GM18508 (cell line): Measurements from ENCODE around the gene TCEAL4.

ENCODE experiments used
- ATAC-seq: cut with Tn5 transposase; IDR thresholded peaks from one replicate; pipeline ENCODE4 v1.9.1; 2021; ENCODE audit warnings: moderate number of reproducible peaks; ENCODE audit not compliant: insufficient read depth, unreplicated experiment

Gene TCEAL4

GRCh38 chrX:103585411-103586313 is at the start of gene TCEAL4:
TSS of gene TCEAL4 (plus strand) at chrX:103585515. CDS start at chrX:103586676, 1,161 bp downstream.
- ATAC-seq, result no peak

GRCh38 chrX:103536071-103536470 is 49.2 kb upstream of the TCEAL4 start:
- no peak for ATAC-seq

DNA sequence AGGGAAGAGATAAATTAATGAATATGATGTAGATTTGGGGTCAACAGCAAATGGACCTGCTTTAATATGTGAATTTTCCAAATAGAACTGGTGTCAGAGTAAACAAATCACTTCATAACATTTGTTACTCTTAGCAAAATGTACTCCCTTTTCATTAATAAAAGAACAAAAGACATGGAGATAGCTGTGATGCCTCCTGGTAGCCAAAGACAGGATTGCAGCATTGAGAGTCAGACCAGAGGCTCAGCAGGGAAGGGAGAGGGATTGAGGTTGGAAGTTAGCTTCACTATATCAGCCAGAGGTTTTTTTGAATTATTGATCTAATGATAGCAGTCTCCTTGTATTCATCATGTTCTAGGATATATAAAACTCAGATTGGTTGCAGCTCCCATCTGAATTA is 48.6 kb upstream of the TCEAL4 start:
- ATAC-seq, result no peak

GRCh38 chrX:103537871-103538387 is 47.4 kb upstream of the TCEAL4 start:
- ATAC-seq, result no peak

DNA sequence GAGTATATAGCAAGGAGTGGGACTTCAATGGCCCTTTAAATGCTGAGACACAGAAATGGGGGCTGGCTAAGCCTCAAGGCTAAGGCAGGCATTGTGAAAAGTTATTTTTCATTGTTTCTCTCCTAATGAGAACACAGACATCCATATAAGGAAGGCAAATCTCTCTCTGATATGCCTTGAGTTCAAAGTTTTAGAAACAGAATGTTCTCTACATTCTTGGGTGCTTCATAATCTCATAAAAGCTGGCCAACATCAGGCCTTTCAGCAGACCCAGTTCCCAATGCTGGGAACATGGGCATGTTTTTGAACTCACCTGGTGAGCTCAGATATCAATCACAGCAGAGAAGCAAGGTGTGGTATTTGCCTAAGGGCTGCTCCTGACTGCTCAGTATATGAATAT is 46.6 kb upstream of the TCEAL4 start:
- ATAC-seq, result no peak

DNA sequence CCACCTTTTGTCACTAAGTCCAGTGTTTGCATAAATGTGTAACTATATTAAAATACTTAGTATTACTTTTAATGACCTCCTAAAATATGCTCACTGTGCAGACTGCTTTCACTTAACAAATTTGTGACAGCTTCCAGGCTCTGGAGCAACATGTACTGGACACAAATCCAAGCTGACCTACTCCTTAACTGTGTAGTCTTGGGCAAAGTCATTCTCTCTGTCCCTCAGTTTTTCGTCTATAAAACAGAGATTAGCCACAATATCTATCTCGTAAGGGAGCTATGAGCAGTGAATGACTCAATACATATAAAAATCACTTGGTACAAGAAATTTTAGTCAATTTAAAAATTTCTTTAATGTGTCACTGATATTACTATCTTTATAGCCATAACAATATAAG is 45.6 kb upstream of the TCEAL4 start:
- no peak for ATAC-seq

DNA sequence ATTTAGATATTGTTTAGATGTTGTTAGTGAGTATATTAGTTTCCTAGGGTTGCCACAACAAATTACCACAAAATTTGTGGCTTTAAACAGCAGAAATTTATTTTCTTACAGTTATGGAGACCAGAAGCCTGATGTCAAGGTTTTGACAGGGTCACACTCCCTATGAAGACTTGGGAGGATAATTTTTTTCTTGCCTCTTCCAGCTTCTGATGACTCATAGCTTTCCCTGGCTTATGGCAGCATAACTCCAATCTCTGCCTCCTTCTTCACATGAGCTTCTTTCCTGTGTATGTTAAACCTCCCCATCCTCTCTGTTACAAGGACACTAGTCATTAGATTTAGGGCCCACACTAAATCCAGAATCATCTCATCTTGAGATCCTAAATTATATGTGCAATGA is 45.2 kb upstream of the TCEAL4 start:
- ATAC-seq, result no peak

DNA sequence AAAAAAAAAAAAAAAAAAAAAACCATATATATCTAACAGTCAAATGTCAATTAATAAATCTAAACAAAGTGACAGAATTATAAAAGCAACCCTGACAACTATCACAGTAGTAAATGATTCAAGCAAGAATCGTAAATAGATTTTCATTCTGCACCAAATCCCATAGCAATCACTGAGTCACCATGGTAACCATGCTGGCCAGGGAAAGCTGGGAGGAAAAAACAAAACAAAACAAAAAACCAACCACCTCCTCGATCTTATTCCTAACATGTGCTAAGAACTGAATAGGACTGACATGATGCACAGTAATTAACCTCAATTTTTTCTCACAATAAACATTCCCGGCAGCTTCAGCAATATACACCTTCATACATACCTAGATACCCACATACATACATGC is 35.4 kb upstream of the TCEAL4 start:
- ATAC-seq, result no peak

- no peak for ATAC-seq
Measured at GRCh38 chrX:103550415-103551051, 34.8 kb upstream of the TCEAL4 start.

DNA sequence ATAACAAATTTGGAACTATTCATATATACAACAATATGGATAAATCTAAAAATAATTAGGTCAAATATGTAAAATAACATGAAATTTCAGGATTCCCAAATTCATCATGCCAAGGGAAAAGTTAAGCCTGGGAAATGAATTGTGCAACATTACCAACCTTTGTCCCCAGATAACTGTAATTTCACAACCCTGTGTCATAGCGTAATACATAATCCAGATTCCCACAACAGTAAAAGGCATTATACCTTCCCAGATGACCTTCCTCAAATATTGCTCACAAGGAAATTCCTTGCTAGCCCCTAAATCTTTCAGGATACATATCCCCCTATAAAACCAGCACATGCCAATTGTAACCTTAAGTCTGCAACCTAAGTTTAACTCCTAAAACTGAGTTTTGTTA is 33.1 kb upstream of the TCEAL4 start:
- no peak for ATAC-seq

- ATAC-seq, result peak; percentile 66
Measured at GRCh38 chrX:103554687-103555424, 30.5 kb upstream of the TCEAL4 start.

DNA sequence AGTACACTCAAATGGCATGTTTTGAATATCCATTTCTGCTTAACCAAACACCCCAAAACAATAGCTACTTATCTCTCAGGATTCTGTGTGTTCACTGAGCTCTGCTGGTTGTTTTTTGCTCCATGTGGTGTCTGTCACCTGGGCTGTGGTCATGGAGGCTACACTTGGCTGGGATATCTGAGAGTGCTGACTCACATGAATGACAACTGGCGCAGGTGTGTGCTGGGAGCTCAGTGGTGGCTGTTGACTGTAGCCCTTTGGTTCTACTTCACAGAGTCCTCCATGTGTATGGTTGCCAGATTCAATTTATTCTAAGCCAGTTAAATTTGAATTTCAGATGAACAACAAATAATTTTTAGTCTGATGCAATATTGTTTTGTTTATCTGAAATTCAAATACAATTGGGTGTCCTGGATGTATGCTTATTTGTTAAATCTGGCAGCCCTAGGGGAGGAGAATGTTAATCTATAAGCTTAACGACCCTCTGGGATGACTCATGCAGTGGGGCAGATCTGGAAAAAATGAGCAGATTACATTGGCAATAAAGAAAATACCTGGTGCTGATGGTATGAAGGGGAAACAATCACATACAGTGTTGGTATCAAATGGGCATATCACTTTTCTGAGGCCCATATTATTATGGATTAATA is 28.2 kb upstream of the TCEAL4 start:
- ATAC-seq, result no peak

GRCh38 chrX:103560256-103560655 is 25.1 kb upstream of the TCEAL4 start:
- ATAC-seq, result no peak

- ATAC-seq, result no peak
Measured at GRCh38 chrX:103562801-103563200, 22.5 kb upstream of the TCEAL4 start.

GRCh38 chrX:103565197-103565596 is 20.1 kb upstream of the TCEAL4 start:
- peak; percentile 62 for ATAC-seq

DNA sequence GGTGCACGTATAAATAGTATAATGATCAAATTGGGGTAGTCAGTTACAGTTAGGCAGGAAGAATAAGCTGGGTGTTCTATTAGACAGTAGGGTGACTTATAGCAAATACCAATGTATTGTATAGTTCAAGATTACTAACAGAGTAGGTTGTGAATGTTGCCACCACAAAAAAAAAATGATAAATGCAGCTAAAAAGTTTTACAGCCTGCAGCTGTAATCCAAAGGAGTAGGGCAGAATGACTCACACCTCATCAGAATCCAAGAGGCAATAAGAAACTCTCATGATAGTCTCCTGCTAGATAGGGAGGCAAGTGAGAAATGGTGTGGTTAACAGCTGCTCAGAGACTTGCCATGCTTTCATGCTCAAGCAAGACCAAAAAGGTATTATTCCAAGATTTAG is 19.6 kb upstream of the TCEAL4 start:
- no peak for ATAC-seq

- ATAC-seq, result no peak
Measured at GRCh38 chrX:103571121-103571520, 14.2 kb upstream of the TCEAL4 start.

DNA sequence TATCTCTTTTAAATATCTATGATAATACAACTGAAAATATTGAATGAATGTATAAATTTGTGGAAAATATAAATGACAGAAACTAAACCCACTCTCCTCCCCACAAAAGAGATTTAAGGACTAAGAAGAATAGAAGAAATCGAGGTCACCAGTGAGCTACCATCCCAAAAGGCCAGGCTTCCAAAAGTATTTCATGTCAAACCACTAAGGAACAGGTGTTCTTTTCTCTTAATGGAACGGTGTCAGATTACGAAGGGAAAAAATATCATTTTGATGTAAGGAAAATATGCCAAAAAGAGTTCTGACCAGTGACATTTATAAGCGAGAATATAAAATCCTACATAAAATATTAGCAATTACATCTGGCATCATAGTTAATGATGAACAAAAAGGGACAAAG is 13.6 kb upstream of the TCEAL4 start:
- ATAC-seq, result no peak

DNA sequence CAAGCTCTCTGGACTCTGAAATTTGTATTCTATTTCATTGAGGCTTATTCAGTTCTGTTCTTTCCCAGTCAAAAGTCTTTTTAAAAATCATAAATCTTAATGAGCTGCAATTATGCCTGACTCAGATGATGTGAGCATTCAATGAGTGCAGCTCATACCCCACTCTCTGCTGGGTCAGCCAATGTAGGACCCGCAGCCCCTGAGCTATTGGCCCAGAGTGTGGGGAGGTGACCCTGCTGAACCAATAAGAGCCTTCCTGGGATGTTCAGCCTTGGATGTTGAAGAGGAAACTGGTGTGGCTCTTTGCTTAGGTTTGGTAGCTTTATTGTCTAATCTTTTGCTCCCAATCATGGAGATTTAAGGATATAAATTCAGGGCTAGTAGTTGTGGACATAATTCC is 12.1 kb upstream of the TCEAL4 start:
- ATAC-seq, result no peak

DNA sequence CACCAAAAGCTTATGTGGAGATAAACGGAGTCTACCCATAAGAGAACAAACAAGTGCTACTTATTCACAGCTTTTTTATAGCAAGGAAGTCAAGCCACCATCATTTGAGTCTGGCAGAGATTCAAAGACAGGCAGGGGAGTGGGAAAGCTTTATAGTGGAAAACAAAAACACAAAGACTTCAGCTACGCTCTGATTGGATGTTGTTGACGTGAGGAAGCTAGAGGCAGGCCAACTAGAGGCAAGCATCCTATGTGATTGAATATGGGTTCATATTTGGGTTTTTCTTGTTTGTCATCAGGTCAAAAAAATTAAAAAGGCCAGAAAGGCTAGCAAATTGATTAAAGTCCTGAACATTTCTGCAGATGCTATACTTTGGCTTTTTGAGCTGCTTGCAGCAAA is 719 bp upstream of the TCEAL4 start:
- ATAC-seq, result no peak

GRCh38 chrX:103586314-103586646 is 965 bp downstream of the TCEAL4 start:
- no peak for ATAC-seq
